ENCODE results near the gene ASB18.

DNA sequence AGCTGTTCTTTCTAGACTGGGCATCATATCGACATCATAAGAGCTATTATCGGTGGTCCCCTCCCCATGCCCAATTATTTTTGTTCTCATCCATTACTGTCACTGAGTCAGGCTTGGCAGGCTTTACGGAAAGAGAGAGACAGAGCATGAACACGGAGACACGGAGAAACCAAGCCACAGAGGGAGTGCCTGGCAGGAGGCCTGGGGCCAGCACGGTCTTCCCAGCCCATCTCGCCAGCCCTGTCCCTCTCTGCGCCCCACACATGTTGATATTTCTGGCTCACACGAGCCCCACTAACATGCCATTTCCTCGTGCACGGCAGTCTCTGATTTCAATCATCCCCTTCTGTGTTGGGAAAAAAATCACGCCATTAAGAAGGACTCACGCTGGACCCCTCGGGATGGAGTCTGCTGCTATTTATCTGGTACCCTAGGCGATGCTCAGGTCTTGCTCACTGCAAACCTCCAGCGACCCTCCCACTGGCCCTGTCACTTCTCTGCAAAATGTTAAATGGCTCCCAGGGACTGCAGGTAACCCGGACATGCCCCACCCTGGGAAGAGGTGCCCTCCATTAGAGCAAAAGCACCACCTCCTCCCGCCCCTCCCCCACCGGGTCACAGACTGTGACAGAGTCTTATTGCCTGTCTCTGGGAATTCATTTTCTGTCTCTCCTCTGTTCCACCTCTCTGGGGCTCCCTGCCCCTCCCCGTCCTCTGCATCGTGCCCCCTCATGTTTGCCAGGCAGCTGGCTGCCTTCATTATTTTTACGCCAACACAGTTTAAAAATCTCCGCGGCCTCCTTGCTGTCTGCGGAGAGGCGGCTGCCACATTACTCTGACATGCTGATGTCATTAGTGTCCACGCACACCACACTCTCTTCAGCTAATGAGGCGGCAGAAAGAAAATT is 55.9 kb downstream of the ASB18 start:
- TF ChIP-seq, protein P1, sequence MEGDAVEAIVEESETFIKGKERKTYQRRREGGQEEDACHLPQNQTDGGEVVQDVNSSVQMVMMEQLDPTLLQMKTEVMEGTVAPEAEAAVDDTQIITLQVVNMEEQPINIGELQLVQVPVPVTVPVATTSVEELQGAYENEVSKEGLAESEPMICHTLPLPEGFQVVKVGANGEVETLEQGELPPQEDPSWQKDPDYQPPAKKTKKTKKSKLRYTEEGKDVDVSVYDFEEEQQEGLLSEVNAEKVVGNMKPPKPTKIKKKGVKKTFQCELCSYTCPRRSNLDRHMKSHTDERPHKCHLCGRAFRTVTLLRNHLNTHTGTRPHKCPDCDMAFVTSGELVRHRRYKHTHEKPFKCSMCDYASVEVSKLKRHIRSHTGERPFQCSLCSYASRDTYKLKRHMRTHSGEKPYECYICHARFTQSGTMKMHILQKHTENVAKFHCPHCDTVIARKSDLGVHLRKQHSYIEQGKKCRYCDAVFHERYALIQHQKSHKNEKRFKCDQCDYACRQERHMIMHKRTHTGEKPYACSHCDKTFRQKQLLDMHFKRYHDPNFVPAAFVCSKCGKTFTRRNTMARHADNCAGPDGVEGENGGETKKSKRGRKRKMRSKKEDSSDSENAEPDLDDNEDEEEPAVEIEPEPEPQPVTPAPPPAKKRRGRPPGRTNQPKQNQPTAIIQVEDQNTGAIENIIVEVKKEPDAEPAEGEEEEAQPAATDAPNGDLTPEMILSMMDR (IDR thresholded peaks at IDR 0.05; ENCODE audit: low read length) = no peak
- no peak for TF ChIP-seq EZH2phosphoT487 (IDR thresholded peaks at IDR 0.05; ENCODE audit: low read length)
- TF ChIP-seq EZH2 (optimal IDR thresholded peaks at IDR 0.05; ENCODE audit: low read depth, low read length) = no peak
